GM13977 (cell line): ENCODE data around the gene DPP8.

Source experiments
- DNase-seq: peaks from one replicate; pipeline ENCODE4 v3.0.0; 2012; ENCODE audit warnings: low spot score
- in situ Hi-C: fragments of 300-500 bp; cut with MboI; formaldehyde crosslinking; loops from one replicate; pipeline ENCODE4 v1.12.0; 2022; ENCODE audit warnings: low sequenced_read_pairs, low pct_unique_long_range_greater_than_20kb, mixed read lengths, inconsistent platforms; ENCODE audit not compliant: unreplicated experiment
- TF ChIP-seq, protein P1 (sequence below): IDR thresholded peaks from 2 replicates; pipeline ENCODE4 v1.5.1; 2012; ENCODE audit warnings: mild to moderate bottlenecking, control low read depth; ENCODE audit not compliant: insufficient read depth; ENCODE audit errors: extremely low read depth, missing control alignments

Gene DPP8

DNA sequence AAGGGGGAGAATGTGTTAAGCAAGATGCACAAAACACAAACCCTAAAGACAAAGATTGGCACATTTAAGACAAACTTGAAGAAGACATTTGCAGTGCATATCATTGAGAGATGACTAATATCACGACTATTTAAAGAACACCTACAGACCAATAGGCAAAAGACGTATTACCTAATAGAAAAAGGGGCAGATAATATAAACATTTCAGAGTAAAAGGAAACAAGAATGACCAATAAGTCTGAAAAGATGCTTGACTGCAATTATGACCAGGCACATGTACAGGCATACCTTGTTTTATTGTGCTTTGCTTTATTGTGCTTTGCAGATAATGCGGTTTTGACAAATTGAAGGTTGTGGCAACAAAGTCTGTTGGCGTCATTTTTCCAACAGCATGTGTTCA, 17.7 kb upstream of the DPP8 start:
- DNase-seq = no peak
- in situ Hi-C loops = no loop called here
- TF ChIP-seq, protein P1, sequence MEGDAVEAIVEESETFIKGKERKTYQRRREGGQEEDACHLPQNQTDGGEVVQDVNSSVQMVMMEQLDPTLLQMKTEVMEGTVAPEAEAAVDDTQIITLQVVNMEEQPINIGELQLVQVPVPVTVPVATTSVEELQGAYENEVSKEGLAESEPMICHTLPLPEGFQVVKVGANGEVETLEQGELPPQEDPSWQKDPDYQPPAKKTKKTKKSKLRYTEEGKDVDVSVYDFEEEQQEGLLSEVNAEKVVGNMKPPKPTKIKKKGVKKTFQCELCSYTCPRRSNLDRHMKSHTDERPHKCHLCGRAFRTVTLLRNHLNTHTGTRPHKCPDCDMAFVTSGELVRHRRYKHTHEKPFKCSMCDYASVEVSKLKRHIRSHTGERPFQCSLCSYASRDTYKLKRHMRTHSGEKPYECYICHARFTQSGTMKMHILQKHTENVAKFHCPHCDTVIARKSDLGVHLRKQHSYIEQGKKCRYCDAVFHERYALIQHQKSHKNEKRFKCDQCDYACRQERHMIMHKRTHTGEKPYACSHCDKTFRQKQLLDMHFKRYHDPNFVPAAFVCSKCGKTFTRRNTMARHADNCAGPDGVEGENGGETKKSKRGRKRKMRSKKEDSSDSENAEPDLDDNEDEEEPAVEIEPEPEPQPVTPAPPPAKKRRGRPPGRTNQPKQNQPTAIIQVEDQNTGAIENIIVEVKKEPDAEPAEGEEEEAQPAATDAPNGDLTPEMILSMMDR = no peak

DNA sequence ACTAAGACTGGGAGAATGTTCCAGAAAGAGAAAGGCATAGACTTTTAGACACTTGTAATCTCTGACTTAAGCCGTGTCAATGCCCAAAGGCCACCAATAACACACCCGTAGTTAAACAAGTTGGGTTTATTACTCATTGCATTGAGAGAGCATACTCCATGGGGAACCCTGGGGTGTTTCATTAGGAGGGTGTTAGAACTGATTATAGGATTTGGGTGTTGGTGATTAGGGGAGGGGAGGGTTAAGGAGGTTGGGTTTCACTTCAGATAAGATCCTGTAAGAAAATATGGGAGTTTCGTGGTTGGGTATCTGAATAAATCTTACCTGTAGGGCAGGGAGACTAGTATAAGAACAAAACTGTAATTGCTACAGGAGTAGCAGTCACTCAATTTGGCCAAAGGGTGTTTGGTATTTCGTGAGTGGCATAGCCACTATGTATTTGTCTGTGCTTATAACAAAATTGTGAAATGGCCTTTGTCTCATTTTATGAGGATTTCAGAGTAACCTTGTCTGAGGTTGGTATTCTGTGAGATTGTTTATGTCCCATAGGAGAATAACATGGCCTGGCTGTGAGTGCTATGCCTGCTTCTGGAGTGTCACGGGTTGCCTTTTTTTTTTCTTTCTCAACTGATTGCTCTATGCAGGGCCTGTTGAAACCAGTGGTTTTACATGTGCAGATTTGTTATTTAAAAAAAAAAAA, 15.7 kb upstream of the DPP8 start:
- in situ Hi-C loops = no loop called here
- no peak for DNase-seq
- TF ChIP-seq, protein P1 = no peak

DNA sequence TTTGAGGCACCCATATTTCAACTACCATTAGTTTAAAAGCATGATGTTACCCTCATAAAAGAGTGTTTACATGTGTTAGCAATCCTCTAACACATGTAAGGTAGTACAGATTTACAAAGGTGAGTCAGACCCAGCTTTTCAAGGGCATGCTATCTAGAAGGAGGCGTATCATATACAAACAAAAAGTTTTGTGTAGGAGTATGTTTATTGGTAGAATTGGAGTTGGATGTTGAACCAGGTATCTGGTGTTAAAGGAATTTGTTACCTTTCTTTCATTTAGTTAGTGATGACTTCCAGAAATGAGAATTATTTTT, 15.2 kb upstream of the DPP8 start:
- TF ChIP-seq, protein P1 = no peak
- DNase-seq = no peak
- in situ Hi-C loops = no loop called here

DNA sequence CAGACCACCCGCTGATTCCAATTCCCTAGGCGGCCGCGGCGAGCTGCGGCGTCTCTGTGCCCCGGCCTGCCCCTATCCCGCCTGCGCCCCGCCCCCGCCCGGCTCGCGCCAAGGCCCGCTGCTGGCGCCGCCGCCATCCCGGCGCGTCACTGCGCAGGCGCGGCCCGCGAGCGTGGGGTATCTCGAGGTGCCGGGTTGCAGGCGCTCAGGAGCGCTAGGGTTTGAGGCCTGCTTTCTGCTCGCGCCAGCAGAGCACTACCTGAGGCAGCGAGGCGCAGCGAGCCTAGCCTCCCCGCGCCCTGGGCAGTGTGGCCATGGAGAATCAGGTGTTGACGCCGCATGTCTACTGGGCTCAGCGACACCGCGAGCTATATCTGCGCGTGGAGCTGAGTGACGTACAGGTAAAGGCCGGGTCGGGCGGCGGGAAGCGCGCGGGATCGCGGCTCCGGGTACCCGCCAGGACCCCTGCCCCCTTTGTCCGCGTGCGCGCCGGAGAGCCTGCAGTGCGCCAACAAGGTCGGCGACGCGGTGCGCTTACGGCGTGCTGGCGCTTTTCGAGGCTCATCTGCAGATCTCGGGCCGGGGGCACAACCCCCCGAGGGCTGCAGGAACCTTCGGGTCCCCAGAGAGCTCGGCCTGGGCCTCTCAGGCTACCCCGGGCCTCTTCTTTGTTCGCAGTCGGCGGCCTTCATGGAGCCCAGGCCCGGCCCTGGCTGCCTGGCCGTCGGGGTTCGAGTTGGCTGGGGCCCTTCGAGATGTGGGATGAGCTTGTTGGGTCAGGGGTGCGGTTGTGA, 13.0 kb upstream of the DPP8 start, which contains the start of gene HACD3:
TSS of gene HACD3 (plus strand) at position 146 of the 794 bp plus-strand sequence. CDS start at position 315, 169 bp downstream.
- TF ChIP-seq, protein P1 = no peak
- peak; percentile 96 for DNase-seq
- in situ Hi-C loops = no loop called here

DNA sequence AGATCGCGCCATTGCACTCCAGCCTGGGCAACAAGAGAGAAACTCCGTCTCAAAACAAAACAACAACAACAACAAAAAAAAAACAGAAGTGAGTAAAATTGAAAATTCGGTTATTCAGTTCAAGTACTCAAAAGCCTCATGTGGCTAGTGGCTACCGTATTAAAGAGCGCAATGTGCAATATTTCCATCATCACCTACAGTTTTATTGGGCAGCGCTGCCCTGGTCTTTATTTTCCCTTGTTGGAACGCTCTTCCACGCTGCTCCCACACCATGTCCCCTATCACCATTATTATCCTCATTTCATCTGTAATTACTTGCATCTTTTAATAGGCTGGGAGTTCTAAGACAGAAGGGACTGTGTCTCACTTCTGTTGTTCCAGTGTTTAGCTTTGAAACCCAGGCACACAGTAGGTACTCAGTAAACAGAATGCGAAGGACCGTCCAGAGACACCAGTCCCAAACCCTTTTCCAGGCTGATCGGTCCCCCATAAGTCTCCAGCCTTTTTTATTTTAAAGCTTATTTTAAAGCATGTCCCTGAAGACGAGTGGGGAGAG, 12.4 kb upstream of the DPP8 start:
- in situ Hi-C loops = no loop called here
- TF ChIP-seq, protein P1 = no peak
- DNase-seq = no peak

DNA sequence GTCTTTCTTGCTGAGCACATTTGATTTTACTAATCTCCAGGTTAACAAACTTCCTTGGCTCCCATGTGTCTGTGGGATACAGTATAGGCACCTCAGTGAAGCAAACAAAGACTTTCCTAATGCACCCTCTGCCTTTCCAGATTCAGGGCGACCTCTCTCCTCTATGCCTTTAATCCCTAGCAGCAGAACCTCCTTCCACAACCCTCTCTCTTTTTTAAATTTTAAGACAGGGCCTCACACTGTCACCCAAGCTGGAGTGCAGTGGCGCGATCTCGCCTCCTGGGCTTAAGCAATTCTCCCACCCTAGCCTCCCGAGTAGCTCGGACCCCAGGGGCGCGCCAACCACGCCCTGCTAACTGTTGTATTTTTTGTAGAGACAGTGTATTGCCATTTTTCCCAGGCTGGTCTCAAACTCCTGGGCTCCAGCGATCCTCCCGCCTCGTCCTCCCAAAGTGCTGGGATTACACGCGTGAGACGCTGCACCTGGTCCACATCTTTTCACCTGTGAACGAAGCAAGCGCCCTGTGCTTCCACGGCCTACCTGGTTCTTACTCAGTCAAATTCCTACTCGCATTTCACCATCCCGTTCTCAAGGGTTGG, 11.1 kb upstream of the DPP8 start:
- DNase-seq = no peak
- in situ Hi-C loops = no loop called here
- TF ChIP-seq, protein P1 = no peak
